HepG2 (cell line): Measurements from ENCODE around the gene CTSW. TPM values are rescaled to one million over a fixed set of nuclear protein-coding genes. Genes with fewer than 3 reads are reported as not detected.

Experiments
- AGO1 ChIP-seq: fragments of 200-400 bp; formaldehyde crosslinking; IDR thresholded peaks from 2 replicates; pipeline ENCODE4 v1.6.1; 2017; ENCODE audit warnings: mild to moderate bottlenecking, low read depth, low read length, moderate library complexity; ENCODE audit not compliant: poor library complexity, severe bottlenecking
- ATF7 ChIP-seq, 2 experiments: fragments of 450-650 bp in 1 of 2; sonication (generic) in 1 of 2; formaldehyde crosslinking in 1 of 2; IDR thresholded peaks; 2 replicates each; pipeline versions ENCODE4 v1.4.0 to v1.6.1; 2016 to 2020; ENCODE audit warnings: antibody characterized with exemption in 1 of 2, mild to moderate bottlenecking in 1 of 2, missing genetic modification reagents in 1 of 2
- CCDC6 ChIP-seq: sonication (generic); formaldehyde crosslinking; IDR thresholded peaks from 2 replicates; pipeline ENCODE4 v1.8.1; 2022; ENCODE audit warnings: mild to moderate bottlenecking, missing genetic modification reagents, moderate library complexity
- HES4 ChIP-seq: sonication (generic); formaldehyde crosslinking; IDR thresholded peaks from 2 replicates; pipeline ENCODE4 v1.9.0; 2021; ENCODE audit warnings: mild to moderate bottlenecking, missing genetic modification reagents, borderline replicate concordance
- KDM5B ChIP-seq: sonication (generic); formaldehyde crosslinking; IDR thresholded peaks from 2 replicates; pipeline ENCODE4 v1.4.0; 2020; ENCODE audit warnings: missing genetic modification reagents, mild to moderate bottlenecking, borderline replicate concordance
- MAFG ChIP-seq: sonication (generic); formaldehyde crosslinking; IDR thresholded peaks from 2 replicates; pipeline ENCODE4 v1.5.1; 2020; ENCODE audit warnings: mild to moderate bottlenecking, missing genetic modification reagents
- MXD1 ChIP-seq: sonication (generic); formaldehyde crosslinking; IDR thresholded peaks from 2 replicates; pipeline ENCODE4 v1.4.0; 2020; ENCODE audit warnings: mild to moderate bottlenecking, missing genetic modification reagents
- POLR2A ChIP-seq, 2 experiments: IDR thresholded peaks; 2 replicates each; pipeline ENCODE4 v1.6.1; 2011; ENCODE audit warnings: low read depth in 2 of 2, low read length in 2 of 2, mild to moderate bottlenecking in 1 of 2, moderate library complexity in 1 of 2; ENCODE audit not compliant: insufficient read depth in 1 of 2
- PRDM15 ChIP-seq: sonication (generic); formaldehyde crosslinking; IDR thresholded peaks from 2 replicates; pipeline ENCODE4 v1.4.0; 2020; ENCODE audit warnings: missing genetic modification reagents
- PRPF4 ChIP-seq: fragments of 200-400 bp; formaldehyde crosslinking; IDR thresholded peaks from 2 replicates; pipeline ENCODE4 v1.6.1; 2016; ENCODE audit warnings: low read length, low read depth; ENCODE audit not compliant: poor library complexity, severe bottlenecking
- SIX1 ChIP-seq: sonication (generic); formaldehyde crosslinking; IDR thresholded peaks from 2 replicates; pipeline ENCODE4 v1.4.0; 2020; ENCODE audit warnings: missing genetic modification reagents, borderline replicate concordance
- YEATS4 ChIP-seq: sonication (generic); formaldehyde crosslinking; IDR thresholded peaks from 2 replicates; pipeline ENCODE4 v1.4.0; 2020; ENCODE audit warnings: missing genetic modification reagents, borderline replicate concordance
- ZKSCAN1 ChIP-seq: fragments of 150-350 bp; IDR thresholded peaks from 2 replicates; pipeline ENCODE4 v1.6.1; 2014; ENCODE audit warnings: low read length
- ZNF383 ChIP-seq: sonication (generic); formaldehyde crosslinking; IDR thresholded peaks from 2 replicates; pipeline ENCODE4 v1.4.0; 2020; ENCODE audit warnings: missing genetic modification reagents, mild to moderate bottlenecking, borderline replicate concordance
- ZNF558 ChIP-seq: sonication (generic); formaldehyde crosslinking; IDR thresholded peaks from 2 replicates; pipeline ENCODE4 v1.9.0; 2022; ENCODE audit warnings: mild to moderate bottlenecking, missing genetic modification reagents, borderline replicate concordance
- ZNF564 ChIP-seq: sonication (generic); formaldehyde crosslinking; IDR thresholded peaks from 2 replicates; pipeline ENCODE4 v1.8.1; 2023; ENCODE audit warnings: mild to moderate bottlenecking, missing genetic modification reagents
- ZNF770 ChIP-seq: sonication (generic); formaldehyde crosslinking; IDR thresholded peaks from 2 replicates; pipeline ENCODE4 v1.5.0; 2020; ENCODE audit warnings: mild to moderate bottlenecking, missing genetic modification reagents
- polyA plus RNA-seq, 8 experiments: library from polyadenylated mRNA; depleted of rRNA in 3 of 8; stranded (reverse) in 7 of 8; unstranded in 1 of 8; fragments of >200 nt; fragmentation: Illumina TruSeq in 4 of 8; extraction: Trizol in 4 of 8; gene quantifications; 2 replicates each; pipeline versions ENCODE4 v1.2.1 to v1.2.3, GENCODE V29; 2011 to 2016; ENCODE audit warnings: low read depth in 4 of 8, missing spikeins in 1 of 8, mixed read lengths in 1 of 8; ENCODE audit not compliant: insufficient read depth in 1 of 8
- total RNA-seq, 5 experiments: library from RNA; depleted of rRNA; stranded (reverse); fragments of >200 nt; fragmentation: Illumina TruSeq; extraction: Trizol; gene quantifications; 2 replicates each; pipeline ENCODE4 v1.2.3, GENCODE V29; 2016; ENCODE audit warnings: low read depth in 1 of 5
- TF ChIP-seq, protein P1 (sequence below), 2 experiments: sonication (generic) in 1 of 2; formaldehyde crosslinking in 1 of 2; IDR thresholded peaks; 2 replicates each; pipeline versions ENCODE4 v1.4.0 to v1.6.1; 2018 to 2020; ENCODE audit warnings: missing genetic modification reagents in 2 of 2, borderline replicate concordance in 1 of 2, low read depth in 1 of 2, mild to moderate bottlenecking in 1 of 2, missing biosample characterization in 1 of 2

The CTSW gene
- total and polyA plus RNA-seq, 2 of the 13 experiments (the other 11 are each of a cell fraction or from before 2014, with no cell fraction given), result 0.09 TPM; not detected in 1

- TF ChIP-seq PRDM15 (CRISPR knock-in tag) (no peak), CCDC6 (no peak), ZNF558 (CRISPR knock-in tag) (no peak), ATF7 (IDR thresholded peaks at IDR 0.05) (no peak), ATF7 (CRISPR knock-in tag; IDR thresholded peaks at IDR 0.05) (no peak), ZNF564 (CRISPR knock-in tag) (no peak), ZKSCAN1 (no peak), MXD1 (CRISPR knock-in tag) (peak; percentile 23; the same call in 1 of the 2 replicates), POLR2A (IDR thresholded peaks at IDR 0.05; ENCODE audit: insufficient read depth in 1 of 2, low read depth in 2 of 2, low read length in 2 of 2) (0 out of 4 replicates have a peak, but pooled peaks of 1 of the 2 experiments have one; percentile 8), AGO1 (peak; percentile 95), PRPF4 (no peak), KDM5B (CRISPR knock-in tag) (0 out of 2 replicates have a peak, but pooled peaks have one; percentile 5), MAFG (peak; percentile 62; the same call in 1 of the 2 replicates), ZNF383 (CRISPR knock-in tag) (no peak), SIX1 (no peak), ZNF770 (no peak), YEATS4 (CRISPR knock-in tag) (no peak), HES4 (CRISPR knock-in tag) (no peak)
- TF ChIP-seq, protein P1, sequence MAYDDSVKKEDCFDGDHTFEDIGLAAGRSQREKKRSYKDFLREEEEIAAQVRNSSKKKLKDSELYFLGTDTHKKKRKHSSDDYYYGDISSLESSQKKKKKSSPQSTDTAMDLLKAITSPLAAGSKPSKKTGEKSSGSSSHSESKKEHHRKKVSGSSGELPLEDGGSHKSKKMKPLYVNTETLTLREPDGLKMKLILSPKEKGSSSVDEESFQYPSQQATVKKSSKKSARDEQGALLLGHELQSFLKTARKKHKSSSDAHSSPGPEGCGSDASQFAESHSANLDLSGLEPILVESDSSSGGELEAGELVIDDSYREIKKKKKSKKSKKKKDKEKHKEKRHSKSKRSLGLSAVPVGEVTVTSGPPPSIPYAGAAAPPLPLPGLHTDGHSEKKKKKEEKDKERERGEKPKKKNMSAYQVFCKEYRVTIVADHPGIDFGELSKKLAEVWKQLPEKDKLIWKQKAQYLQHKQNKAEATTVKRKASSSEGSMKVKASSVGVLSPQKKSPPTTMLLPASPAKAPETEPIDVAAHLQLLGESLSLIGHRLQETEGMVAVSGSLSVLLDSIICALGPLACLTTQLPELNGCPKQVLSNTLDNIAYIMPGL (CRISPR knock-in tag; IDR thresholded peaks at IDR 0.05; ENCODE audit: borderline replicate concordance in 1 of 2, low read depth in 1 of 2), result peak in 1 of 2 experiments; percentile 27; a peak in 1 of 4 replicates
Measured at GRCh38 chr11:65915101-65915820, 35.6 kb downstream of the CTSW start (continued).
